ENCODE results near the gene MICAL2. TPM values are rescaled to one million over a fixed set of nuclear protein-coding genes. Genes with fewer than 3 reads are reported as not detected.

MICAL2 gene
- total and polyA plus RNA-seq, 10 of the 15 experiments (the other 5 are each of a cell fraction or from before 2014, with no cell fraction given): 0.90 to 5.6 (median 2.4) TPM

- FAIRE-seq (no peak), ATAC-seq (no peak), DNase-seq (ENCODE audit: low read depth, low spot score) (no peak)
- 48% methylated on average over 6 of the region's 6 CpGs for whole genome bisulfite sequencing (ENCODE audit: insufficient coverage, insufficient replicate concordance, low lambda C conversion rate, missing lambda C conversion rate)
- Histone ChIP-seq H3K79me2 (ENCODE audit: control insufficient read depth, insufficient read depth, low read length) (no peaks in the 10 kb centered on the region), H3K9ac (ENCODE audit: control insufficient read depth, insufficient read depth, low read length) (no peak overlapping the region), H3K4me3 (no peak overlapping the region), H4K20me1 (ENCODE audit: control insufficient read depth, insufficient read depth) (no peaks in the 10 kb centered on the region), H3K27me3 (replicated peaks in 1 of 2; ENCODE audit: control insufficient read depth in 2 of 2, insufficient read depth in 2 of 2, low read length in 1 of 2) (no peaks in the 10 kb centered on the region; a peak in 2 of 4 replicates), H2AFZ (ENCODE audit: control insufficient read depth, low read depth, low read length) (no peak overlapping the region), H3K27ac (ENCODE audit: control insufficient read depth, insufficient read depth) (no peak overlapping the region), H3K9me3 (replicated peaks; ENCODE audit: control insufficient read depth, insufficient read depth, low read length) (no peaks in the 10 kb centered on the region), H3K4me1 (ENCODE audit: control insufficient read depth, insufficient read depth, low read length) (no peaks in the 10 kb centered on the region), H3K4me2 (ENCODE audit: control insufficient read depth, insufficient read depth) (no peak overlapping the region), H3K36me3 (ENCODE audit: control insufficient read depth in 2 of 2, insufficient read depth in 2 of 2, low read length in 1 of 2) (no peaks in the 10 kb centered on the region)
- in situ Hi-C loops (cut with MboI) (loop anchor here (5.0 kb wide), 1 partner anchor 51 kb away; no protein-coding TSS in a partner anchor), intact Hi-C loops (cut with micrococcal nuclease; ENCODE audit: unreplicated experiment) (no loop called here)
- SMC1A ChIA-PET (ENCODE audit: uncharacterized antibody, unreplicated experiment): no interaction called here
- no peak for TF ChIP-seq MEF2A (IDR thresholded peaks at IDR 0.05; ENCODE audit: insufficient read depth, low read depth, low read length)
- POLR2A ChIA-PET: no interaction called here
- RAD21 ChIA-PET (ENCODE audit: unreplicated experiment): no interaction called here
- CTCF ChIA-PET: interaction anchor here (0.6 to 1.5 kb wide), 4 partner anchors 38 to 621 kb away, joined by 3 to 5 read pairs (median 3); no protein-coding TSS in a partner anchor
- no TSS peak for BruUV-seq (replicated peaks)
Measured at GRCh38 chr11:12243486-12243885, 133.1 kb downstream of the MICAL2 start.

DNA sequence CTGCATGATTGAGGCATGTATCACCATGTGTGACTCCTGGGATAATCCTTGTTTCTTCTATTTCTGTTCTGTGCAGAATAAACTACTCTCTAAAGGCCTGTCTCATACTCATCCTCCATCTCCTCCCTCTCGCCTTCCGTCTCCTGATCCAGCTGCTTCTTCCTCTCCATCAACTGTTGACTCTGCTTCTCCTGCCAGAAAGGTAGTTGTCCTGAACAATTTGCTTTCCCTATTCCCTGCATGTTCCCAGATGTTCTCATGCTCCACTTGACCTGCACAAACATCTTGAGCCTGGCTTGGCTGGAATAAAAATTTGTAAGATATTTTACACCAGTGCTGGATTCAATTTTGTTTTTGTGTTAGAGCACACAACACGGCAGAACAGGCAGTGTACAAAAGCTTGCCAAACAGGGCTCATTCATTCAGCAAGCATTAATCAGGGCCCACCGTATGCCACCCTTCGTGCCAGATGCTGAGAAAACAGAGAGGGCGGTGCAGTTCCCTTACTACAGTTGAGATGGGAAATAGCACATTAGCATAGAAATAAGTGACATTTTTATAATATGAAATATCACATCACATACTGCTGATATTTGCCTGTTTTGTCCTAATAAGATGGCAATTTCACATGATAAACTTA is 133.6 kb downstream of the MICAL2 start:
- H3K36me3 ChIP-seq (ENCODE audit: control insufficient read depth in 2 of 2, insufficient read depth in 2 of 2, low read length in 1 of 2): no peaks in the 10 kb centered on the region
- WGBS (ENCODE audit: insufficient coverage, insufficient replicate concordance, low lambda C conversion rate, missing lambda C conversion rate): 20% methylated on average over 6 of the region's 6 CpGs
- CTCF ChIA-PET: interaction anchor here (1.0 to 1.5 kb wide), 3 partner anchors 37 to 196 kb away, joined by 3 to 5 read pairs (median 3); no protein-coding TSS in a partner anchor
- TF ChIP-seq MXI1 (IDR thresholded peaks at IDR 0.05; ENCODE audit: low read depth, low read length): no peak
- no peak for TF ChIP-seq LARP7 (IDR thresholded peaks at IDR 0.05)
- no peak for TF ChIP-seq KAT2A (conservative IDR thresholded peaks at IDR 0.05; ENCODE audit: control insufficient read depth, low read depth, low read length)
- TF ChIP-seq, protein P1, sequence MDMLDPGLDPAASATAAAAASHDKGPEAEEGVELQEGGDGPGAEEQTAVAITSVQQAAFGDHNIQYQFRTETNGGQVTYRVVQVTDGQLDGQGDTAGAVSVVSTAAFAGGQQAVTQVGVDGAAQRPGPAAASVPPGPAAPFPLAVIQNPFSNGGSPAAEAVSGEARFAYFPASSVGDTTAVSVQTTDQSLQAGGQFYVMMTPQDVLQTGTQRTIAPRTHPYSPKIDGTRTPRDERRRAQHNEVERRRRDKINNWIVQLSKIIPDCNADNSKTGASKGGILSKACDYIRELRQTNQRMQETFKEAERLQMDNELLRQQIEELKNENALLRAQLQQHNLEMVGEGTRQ (IDR thresholded peaks at IDR 0.05; ENCODE audit: borderline replicate concordance, low read depth, low read length): no peak
- TF ChIP-seq E2F8 (IDR thresholded peaks at IDR 0.05; ENCODE audit: low read depth, partially characterized antibody): no peak
- TF ChIP-seq RUNX3 (IDR thresholded peaks at IDR 0.05; ENCODE audit: low read length): no peak
- TF ChIP-seq RFX5 (IDR thresholded peaks at IDR 0.05; ENCODE audit: low read depth, low read length): no peak
- TF ChIP-seq, protein P2, sequence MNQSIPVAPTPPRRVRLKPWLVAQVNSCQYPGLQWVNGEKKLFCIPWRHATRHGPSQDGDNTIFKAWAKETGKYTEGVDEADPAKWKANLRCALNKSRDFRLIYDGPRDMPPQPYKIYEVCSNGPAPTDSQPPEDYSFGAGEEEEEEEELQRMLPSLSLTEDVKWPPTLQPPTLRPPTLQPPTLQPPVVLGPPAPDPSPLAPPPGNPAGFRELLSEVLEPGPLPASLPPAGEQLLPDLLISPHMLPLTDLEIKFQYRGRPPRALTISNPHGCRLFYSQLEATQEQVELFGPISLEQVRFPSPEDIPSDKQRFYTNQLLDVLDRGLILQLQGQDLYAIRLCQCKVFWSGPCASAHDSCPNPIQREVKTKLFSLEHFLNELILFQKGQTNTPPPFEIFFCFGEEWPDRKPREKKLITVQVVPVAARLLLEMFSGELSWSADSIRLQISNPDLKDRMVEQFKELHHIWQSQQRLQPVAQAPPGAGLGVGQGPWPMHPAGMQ (IDR thresholded peaks at IDR 0.05; ENCODE audit: borderline replicate concordance): no peak
- no peak for TF ChIP-seq NFYA (IDR thresholded peaks at IDR 0.05; ENCODE audit: borderline replicate concordance, low read depth, low read length)
- TF ChIP-seq NR2C1 (IDR thresholded peaks at IDR 0.05): no peak

More for the DNA sequence above, 133.6 kb downstream of the MICAL2 start:
- H3K9me3 ChIP-seq (replicated peaks; ENCODE audit: control insufficient read depth, insufficient read depth, low read length): no peaks in the 10 kb centered on the region
- H3K9ac ChIP-seq (ENCODE audit: control insufficient read depth, insufficient read depth, low read length): no peak overlapping the region
- H3K4me2 ChIP-seq (ENCODE audit: control insufficient read depth, insufficient read depth): no peak overlapping the region
- no peaks in the 10 kb centered on the region for H4K20me1 ChIP-seq (ENCODE audit: control insufficient read depth, insufficient read depth)
- DNase-seq (ENCODE audit: low read depth, low spot score): no peak
- no TSS peak for BruUV-seq (replicated peaks)
- ChIA-PET RAD21 (ENCODE audit: unreplicated experiment) (no interaction called here), POLR2A (no interaction called here), SMC1A (ENCODE audit: uncharacterized antibody, unreplicated experiment) (no interaction called here)
- no peaks in the 10 kb centered on the region; a peak in 2 of 4 replicates for H3K27me3 ChIP-seq (replicated peaks in 1 of 2; ENCODE audit: control insufficient read depth in 2 of 2, insufficient read depth in 2 of 2, low read length in 1 of 2)
- no peak overlapping the region for H2AFZ ChIP-seq (ENCODE audit: control insufficient read depth, low read depth, low read length)
- no peak for FAIRE-seq
- H3K79me2 ChIP-seq (ENCODE audit: control insufficient read depth, insufficient read depth, low read length): no peaks in the 10 kb centered on the region
- in situ Hi-C loops (cut with MboI) (loop anchor here (5.0 kb wide), 1 partner anchor 52 kb away; no protein-coding TSS in a partner anchor), intact Hi-C loops (cut with micrococcal nuclease; ENCODE audit: unreplicated experiment) (no loop called here)
- no peaks in the 10 kb centered on the region for H3K4me1 ChIP-seq (ENCODE audit: control insufficient read depth, insufficient read depth, low read length)
- H3K27ac ChIP-seq (ENCODE audit: control insufficient read depth, insufficient read depth): no peak overlapping the region
- ATAC-seq: no peak
- H3K4me3 ChIP-seq: no peak overlapping the region
